Duodenal mucosa (tissue), 2 donors: ENCODE data around the gene LCE3B.
"Not testable (repeated sequence)": the region's sequence is repeated elsewhere in the genome, so short reads cannot be mapped to it uniquely, and the experiment has no call there.

Experiments
- H3K27ac ChIP-seq: one replicate; pipeline ENCODE4 v1.7.0; 2013; ENCODE audit warnings: low read depth, low read length
- H3K27me3 ChIP-seq, 2 donors: one replicate each; pipeline ENCODE4 v1.7.0; 2013; ENCODE audit warnings: low read length in 2 of 2, control low read depth in 1 of 2; ENCODE audit not compliant: insufficient read depth in 2 of 2, control insufficient read depth in 1 of 2
- H3K36me3 ChIP-seq, 2 donors: one replicate each; pipeline ENCODE4 v1.7.0; 2013; ENCODE audit warnings: low read length in 2 of 2, control low read depth in 1 of 2; ENCODE audit not compliant: insufficient read depth in 2 of 2, control insufficient read depth in 1 of 2
- H3K4me1 ChIP-seq, 2 donors: one replicate each; pipeline ENCODE4 v1.7.0; 2013; ENCODE audit warnings: low read length in 2 of 2, control low read depth in 1 of 2; ENCODE audit not compliant: insufficient read depth in 2 of 2, control insufficient read depth in 1 of 2
- H3K4me3 ChIP-seq, 2 donors: one replicate each; pipeline ENCODE4 v1.7.0; 2013; ENCODE audit warnings: low read length in 2 of 2, low read depth in 1 of 2
- H3K9ac ChIP-seq, 2 donors: one replicate each; pipeline ENCODE4 v1.7.0; 2013; ENCODE audit warnings: low read length in 2 of 2, low read depth in 1 of 2
- H3K9me3 ChIP-seq, 2 donors: one replicate each; pipeline ENCODE4 v1.7.0; 2013; ENCODE audit warnings: low read length in 2 of 2, control low read depth in 1 of 2; ENCODE audit not compliant: control insufficient read depth in 1 of 2

The LCE3B gene

GRCh38 chr1:152613511-152613910 is at the start of gene LCE3B:
Gene LCE3B (plus strand): TSS chr1:152613811. CDS start chr1:152613811, 0 bp downstream.
- Histone ChIP-seq H3K9ac (no peak within 1 kb of the TSS), H3K9me3 (peaks cover 3% of the 10 kb centered on the region in 2 donors), H3K4me1 (no peaks in the 10 kb centered on the region), H3K27ac (no peak within 1 kb of the TSS), H3K36me3 (no peaks in the 10 kb centered on the region), H3K27me3 (no peaks in the 10 kb centered on the region), H3K4me3 (no peak within 1 kb of the TSS)

- H3K4me1 ChIP-seq, result no peaks in the 10 kb centered on the region
- H3K36me3 ChIP-seq, result no peaks in the 10 kb centered on the region
- H3K9ac ChIP-seq, result no peak overlapping the region
- no peak overlapping the region for H3K4me3 ChIP-seq
- H3K9me3 ChIP-seq, result no peaks in the 10 kb centered on the region
- H3K27me3 ChIP-seq, result peaks cover 0 to 2% of the 10 kb centered on the region in 2 donors
- H3K27ac ChIP-seq, result no peak overlapping the region
Measured at GRCh38 chr1:152565115-152565514, 48.5 kb upstream of the LCE3B start.

GRCh38 chr1:152565535-152566215 is 47.9 kb upstream of the LCE3B start:
- H3K9ac ChIP-seq, result no peak overlapping the region
- peaks cover 0 to 2% of the 10 kb centered on the region in 2 donors for H3K27me3 ChIP-seq
- no peaks in the 10 kb centered on the region for H3K9me3 ChIP-seq
- no peaks in the 10 kb centered on the region for H3K4me1 ChIP-seq
- H3K4me3 ChIP-seq, result no peak overlapping the region
- no peak overlapping the region for H3K27ac ChIP-seq
- no peaks in the 10 kb centered on the region for H3K36me3 ChIP-seq

- H3K4me3 ChIP-seq, result no peak within 1 kb of the TSS
- no peak within 1 kb of the TSS for H3K27ac ChIP-seq
- H3K4me1 ChIP-seq, result no peaks in the 10 kb centered on the region
- no peaks in the 10 kb centered on the region for H3K27me3 ChIP-seq
- H3K9me3 ChIP-seq, result no peaks in the 10 kb centered on the region
- no peak within 1 kb of the TSS for H3K9ac ChIP-seq
- H3K36me3 ChIP-seq, result no peaks in the 10 kb centered on the region
Measured at GRCh38 chr1:152566681-152567080, 46.9 kb upstream of the LCE3B start, which contains the start of gene LCE3E. Gene LCE3E (minus strand): TSS chr1:152566780. CDS start chr1:152566208, 572 bp downstream.

GRCh38 chr1:152577168-152577567 is 36.4 kb upstream of the LCE3B start:
- H3K36me3 ChIP-seq, result no peaks in the 10 kb centered on the region
- H3K27me3 ChIP-seq, result no peaks in the 10 kb centered on the region
- no peaks in the 10 kb centered on the region for H3K4me1 ChIP-seq
- no peak overlapping the region for H3K27ac ChIP-seq
- no peak overlapping the region for H3K4me3 ChIP-seq
- H3K9me3 ChIP-seq, result no peaks in the 10 kb centered on the region
- H3K9ac ChIP-seq, result no peak overlapping the region

- H3K27me3 ChIP-seq, H3K27ac ChIP-seq, H3K4me3 ChIP-seq, H3K4me1 ChIP-seq, H3K9ac ChIP-seq, H3K36me3 ChIP-seq, H3K9me3 ChIP-seq: not testable (repeated sequence)
Measured at GRCh38 chr1:152579526-152579925, 34.1 kb upstream of the LCE3B start.

GRCh38 chr1:152580433-152580832 is 33.2 kb upstream of the LCE3B start, which contains the start of gene LCE3D:
Gene LCE3D (minus strand): TSS chr1:152580516. CDS start chr1:152579936, 580 bp downstream.
- no peak within 1 kb of the TSS for H3K4me3 ChIP-seq
- H3K27me3 ChIP-seq, result no peaks in the 10 kb centered on the region
- H3K27ac ChIP-seq, result no peak within 1 kb of the TSS
- no peaks in the 10 kb centered on the region for H3K9me3 ChIP-seq
- no peaks in the 10 kb centered on the region for H3K4me1 ChIP-seq
- H3K9ac ChIP-seq, result no peak within 1 kb of the TSS
- no peaks in the 10 kb centered on the region for H3K36me3 ChIP-seq

GRCh38 chr1:152582647-152583046 is 31.0 kb upstream of the LCE3B start:
- H3K36me3 ChIP-seq, result no peaks in the 10 kb centered on the region
- H3K4me3 ChIP-seq, result no peak overlapping the region
- H3K9ac ChIP-seq, result no peak overlapping the region
- H3K4me1 ChIP-seq, result no peaks in the 10 kb centered on the region
- no peak overlapping the region for H3K27ac ChIP-seq
- H3K9me3 ChIP-seq, result no peaks in the 10 kb centered on the region
- H3K27me3 ChIP-seq, result no peaks in the 10 kb centered on the region

- Histone ChIP-seq H3K9me3 (no peaks in the 10 kb centered on the region), H3K27ac (no peak overlapping the region), H3K9ac (no peak overlapping the region), H3K4me1 (no peaks in the 10 kb centered on the region), H3K4me3 (no peak overlapping the region), H3K36me3 (no peaks in the 10 kb centered on the region), H3K27me3 (no peaks in the 10 kb centered on the region)
Measured at GRCh38 chr1:152585586-152585985, 28.0 kb upstream of the LCE3B start.

GRCh38 chr1:152596986-152597385 is 16.6 kb upstream of the LCE3B start:
- Histone ChIP-seq H3K9ac (no peak overlapping the region), H3K27me3 (no peaks in the 10 kb centered on the region), H3K4me1 (no peaks in the 10 kb centered on the region), H3K9me3 (no peaks in the 10 kb centered on the region), H3K27ac (no peak overlapping the region), H3K4me3 (no peak overlapping the region), H3K36me3 (no peaks in the 10 kb centered on the region)
